GM06990 (cell line): ENCODE measurements around the gene TOR1AIP1.

ENCODE experiments used
- DNase-seq: peaks from one replicate; pipeline ENCODE4 v3.0.0-alpha.2; 2011; ENCODE audit not compliant: insufficient read length; ENCODE audit errors: extremely low read depth
- H3K27me3 ChIP-seq: replicated peaks from 2 replicates; pipeline ENCODE4 v1.6.0; 2011; ENCODE audit warnings: low read length; ENCODE audit not compliant: control insufficient read depth, insufficient read depth
- H3K36me3 ChIP-seq: 2 replicates; pipeline ENCODE4 v1.5.1; 2011; ENCODE audit warnings: low read length; ENCODE audit not compliant: control insufficient read depth, insufficient read depth
- H3K4me3 ChIP-seq: replicated peaks from 2 replicates; pipeline ENCODE4 v1.5.1; 2011; ENCODE audit warnings: low read depth, mild to moderate bottlenecking, control low read depth, low read length
- TF ChIP-seq, protein P1 (sequence below): IDR thresholded peaks from 2 replicates; pipeline ENCODE4 v1.5.1; 2011; ENCODE audit warnings: low read length, control low read depth, mild to moderate bottlenecking, inconsistent platforms; ENCODE audit not compliant: insufficient read depth, poor library complexity, severe bottlenecking

Gene TOR1AIP1

DNA sequence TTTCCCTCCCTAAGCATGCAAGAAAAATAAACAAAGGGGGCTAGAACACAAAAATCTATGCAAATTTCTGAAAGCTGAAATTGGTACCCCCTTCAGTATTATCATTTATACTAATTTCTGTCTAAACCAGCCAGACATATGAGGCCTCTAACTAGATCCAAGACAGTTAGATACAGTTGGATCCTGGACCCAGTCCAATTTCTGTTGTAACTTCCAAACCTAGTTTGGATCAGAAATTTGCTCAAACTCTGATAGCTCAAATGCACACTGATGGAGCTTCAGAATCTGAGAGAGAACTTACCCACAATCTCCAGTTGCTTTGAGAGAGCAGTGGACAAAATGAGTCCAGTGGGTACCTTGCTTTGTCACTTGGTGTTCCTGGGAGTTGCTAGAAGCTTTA lies 84.5 kb downstream of the TOR1AIP1 start:
- DNase-seq = no peak
- H3K4me3 ChIP-seq = no peak overlapping the region
- TF ChIP-seq, protein P1, sequence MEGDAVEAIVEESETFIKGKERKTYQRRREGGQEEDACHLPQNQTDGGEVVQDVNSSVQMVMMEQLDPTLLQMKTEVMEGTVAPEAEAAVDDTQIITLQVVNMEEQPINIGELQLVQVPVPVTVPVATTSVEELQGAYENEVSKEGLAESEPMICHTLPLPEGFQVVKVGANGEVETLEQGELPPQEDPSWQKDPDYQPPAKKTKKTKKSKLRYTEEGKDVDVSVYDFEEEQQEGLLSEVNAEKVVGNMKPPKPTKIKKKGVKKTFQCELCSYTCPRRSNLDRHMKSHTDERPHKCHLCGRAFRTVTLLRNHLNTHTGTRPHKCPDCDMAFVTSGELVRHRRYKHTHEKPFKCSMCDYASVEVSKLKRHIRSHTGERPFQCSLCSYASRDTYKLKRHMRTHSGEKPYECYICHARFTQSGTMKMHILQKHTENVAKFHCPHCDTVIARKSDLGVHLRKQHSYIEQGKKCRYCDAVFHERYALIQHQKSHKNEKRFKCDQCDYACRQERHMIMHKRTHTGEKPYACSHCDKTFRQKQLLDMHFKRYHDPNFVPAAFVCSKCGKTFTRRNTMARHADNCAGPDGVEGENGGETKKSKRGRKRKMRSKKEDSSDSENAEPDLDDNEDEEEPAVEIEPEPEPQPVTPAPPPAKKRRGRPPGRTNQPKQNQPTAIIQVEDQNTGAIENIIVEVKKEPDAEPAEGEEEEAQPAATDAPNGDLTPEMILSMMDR = no peak
- no peaks in the 10 kb centered on the region for H3K27me3 ChIP-seq
- H3K36me3 ChIP-seq = no peaks in the 10 kb centered on the region

DNA sequence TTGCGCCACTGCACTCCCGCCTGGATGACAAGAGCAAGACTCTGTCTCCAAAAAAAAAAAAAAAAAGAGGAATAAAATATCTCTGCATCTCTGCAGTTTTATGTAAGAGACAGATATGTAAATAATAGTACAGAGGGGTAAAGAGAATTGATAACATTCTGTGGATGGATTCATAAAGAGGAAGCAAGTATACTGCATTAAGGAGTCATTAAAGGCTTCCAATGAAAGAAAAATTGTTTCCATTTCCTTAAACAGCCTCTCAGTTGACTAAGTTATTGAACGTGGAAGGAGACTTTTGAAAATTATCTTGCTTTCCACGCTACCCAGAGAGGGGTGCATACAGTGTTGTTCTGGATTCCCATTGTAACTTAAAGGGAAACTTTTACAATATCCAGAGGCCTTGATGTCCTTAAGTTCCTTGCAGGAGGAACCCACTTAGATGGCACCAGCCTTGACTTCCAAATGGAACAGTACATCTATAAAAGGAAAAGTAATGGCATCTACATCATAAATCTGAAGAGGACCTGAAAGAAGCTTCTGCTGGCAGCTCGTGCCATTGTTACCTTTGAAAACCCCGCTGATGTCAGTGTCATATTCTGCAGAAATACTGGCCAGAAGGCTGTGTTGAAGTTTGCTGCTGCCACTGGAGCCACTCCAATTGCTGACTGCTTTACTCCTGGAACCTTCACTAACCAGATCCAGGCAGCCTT lies 86.4 kb downstream of the TOR1AIP1 start:
- DNase-seq = no peak
- no peaks in the 10 kb centered on the region for H3K36me3 ChIP-seq
- no peak overlapping the region for H3K4me3 ChIP-seq
- no peaks in the 10 kb centered on the region for H3K27me3 ChIP-seq
- TF ChIP-seq, protein P1 = no peak

DNA sequence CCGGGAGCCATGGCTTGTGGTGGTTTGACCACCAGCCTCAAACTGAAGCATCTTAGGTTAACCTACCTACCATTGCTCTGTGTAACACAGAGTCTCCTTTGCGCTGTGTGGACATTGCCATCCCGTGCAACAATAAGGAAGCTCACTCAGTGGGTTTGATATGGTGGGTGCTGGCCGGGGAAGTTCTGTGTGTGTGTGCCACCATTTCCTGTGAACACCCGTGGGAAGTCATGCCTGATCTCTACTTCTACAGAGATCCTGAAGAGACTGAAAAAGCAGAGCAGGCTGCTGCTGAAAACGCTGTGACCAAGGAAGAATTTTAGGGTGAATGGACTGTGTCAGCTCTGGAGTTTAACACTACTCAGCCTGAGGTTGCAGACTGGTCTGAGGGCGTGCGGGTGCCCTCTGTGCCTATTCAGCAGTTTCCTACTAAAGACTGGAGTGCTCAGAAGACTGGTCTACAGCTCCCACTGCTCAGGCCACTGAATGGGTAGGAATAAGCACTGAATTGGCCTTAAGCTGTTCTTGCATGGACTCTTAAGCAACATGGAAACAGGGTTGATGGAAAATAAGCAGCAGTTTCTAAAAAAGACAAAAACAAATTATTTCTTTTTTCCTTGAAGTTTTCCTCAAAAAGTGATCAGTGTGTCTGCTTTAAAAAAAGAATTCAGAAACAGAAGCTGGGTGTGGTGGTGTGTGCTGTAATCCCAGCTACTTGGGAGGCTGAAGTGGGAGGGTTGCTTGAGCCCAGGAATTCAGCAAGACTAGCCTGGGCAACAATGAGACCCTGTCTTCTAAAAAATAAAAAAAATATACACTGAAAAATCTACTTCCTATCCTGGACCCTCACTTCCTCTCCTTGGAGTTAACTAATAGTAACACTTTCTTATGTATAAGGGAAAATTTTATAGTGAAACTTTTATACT lies 87.2 kb downstream of the TOR1AIP1 start:
- TF ChIP-seq, protein P1 = no peak
- H3K4me3 ChIP-seq = no peak overlapping the region
- H3K36me3 ChIP-seq = no peaks in the 10 kb centered on the region
- no peak for DNase-seq
- H3K27me3 ChIP-seq = no peaks in the 10 kb centered on the region
